Tibial nerve (tissue), 4 donors: ENCODE results near the gene CCDC88C. TPM values are rescaled to one million over a fixed set of nuclear protein-coding genes. Genes with fewer than 3 reads are reported as not detected.

Source experiments
- DNase-seq, 2 donors: peaks; one replicate each; pipeline ENCODE4 v3.0.0-alpha.2; 2019; ENCODE audit warnings: low spot score in 2 of 2
- H3K27ac ChIP-seq, 4 donors: fragments of 200-600 bp; sonication (generic) in 3 of 4; one replicate each; pipeline ENCODE4 v1.5.1; 2017 to 2019; ENCODE audit warnings: mild to moderate bottlenecking in 1 of 4
- H3K27me3 ChIP-seq, 2 donors: fragments of 200-600 bp; sonication (generic) in 1 of 2; one replicate each; pipeline versions ENCODE4 v1.5.1 to v1.6.0; 2017 to 2019
- H3K36me3 ChIP-seq, 3 donors: fragments of 200-600 bp; sonication (generic); one replicate each; pipeline ENCODE4 v1.5.1; 2018 to 2019
- H3K4me1 ChIP-seq, 4 donors: fragments of 200-600 bp; sonication (generic) in 3 of 4; one replicate each; pipeline ENCODE4 v1.5.1; 2017 to 2019
- H3K4me3 ChIP-seq, 4 donors: fragments of 200-600 bp; sonication (generic) in 3 of 4; one replicate each; pipeline ENCODE4 v1.5.1; 2017 to 2019; ENCODE audit warnings: mild to moderate bottlenecking in 1 of 4, moderate library complexity in 1 of 4
- H3K9me3 ChIP-seq, 4 donors: fragments of 200-600 bp; sonication (generic) in 3 of 4; one replicate each; pipeline ENCODE4 v1.5.1; 2017 to 2019
- CTCF ChIP-seq, 5 experiments: fragments of 200-600 bp in 3 of 5; fragments of 450-650 bp in 2 of 5; sonication (generic) in 3 of 5; IDR thresholded peaks; one replicate each; pipeline ENCODE4 v1.5.1; 2016 to 2019; ENCODE audit warnings: antibody characterized with exemption in 5 of 5, mild to moderate bottlenecking in 3 of 5, moderate library complexity in 2 of 5
- EP300 ChIP-seq, 2 donors: sonication (generic); formaldehyde crosslinking; IDR thresholded peaks; one replicate each; pipeline ENCODE4 v1.6.1; 2017; ENCODE audit warnings: antibody characterized with exemption in 2 of 2, mild to moderate bottlenecking in 1 of 2
- POLR2A ChIP-seq, 2 donors: fragments of 450-650 bp; IDR thresholded peaks; one replicate each; pipeline ENCODE4 v1.6.1; 2017; ENCODE audit warnings: antibody characterized with exemption in 2 of 2, mild to moderate bottlenecking in 2 of 2, moderate library complexity in 2 of 2
- WGBS, 2 donors: methylation state at CpG; one replicate each; pipeline ENCODE4 v1.1.5; 2018; 5-methylcytosine and 5-hydroxymethylcytosine counted together
- total RNA-seq, 4 donors: library from RNA; depleted of rRNA; stranded (reverse); fragments of >200 nt; gene quantifications; one replicate each; pipeline ENCODE4 v1.1.0, GENCODE V29; 2016

The CCDC88C gene
- total RNA-seq, 4 donors from 2014 or later: 3.6 to 12.6 (median 6.8) TPM

GRCh38 chr14:91366749-91367148 lies 50.9 kb downstream of the CCDC88C start:
- no peak for DNase-seq
- Histone ChIP-seq H3K9me3 (no peaks in the 10 kb centered on the region), H3K27me3 (no peaks in the 10 kb centered on the region), H3K4me3 (no peak overlapping the region), H3K36me3 (no peaks in the 10 kb centered on the region), H3K27ac (no peak overlapping the region), H3K4me1 (peaks cover 0 to 12% (median 4%) of the 10 kb centered on the region in 4 donors)
- TF ChIP-seq CTCF (IDR thresholded peaks at IDR 0.05) (no peak), EP300 (IDR thresholded peaks at IDR 0.05) (no peak), POLR2A (IDR thresholded peaks at IDR 0.05) (no peak)
- 79% methylated on average over 6 of the region's 6 CpGs for WGBS, 2 donors

- WGBS, 2 donors: 79 to 93% methylated on average over 6 of the region's 6 CpGs
- Histone ChIP-seq H3K4me1 (peaks cover 0 to 11% (median 2%) of the 10 kb centered on the region in 4 donors), H3K36me3 (no peaks in the 10 kb centered on the region), H3K27ac (no peak overlapping the region), H3K9me3 (no peaks in the 10 kb centered on the region), H3K27me3 (no peaks in the 10 kb centered on the region), H3K4me3 (no peak overlapping the region)
- no peak for DNase-seq
- TF ChIP-seq EP300 (IDR thresholded peaks at IDR 0.05) (no peak), CTCF (IDR thresholded peaks at IDR 0.05) (no peak), POLR2A (IDR thresholded peaks at IDR 0.05) (no peak)
Observed at GRCh38 chr14:91365552-91365951, 52.1 kb downstream of the CCDC88C start.

- Histone ChIP-seq H3K27me3 (no peaks in the 10 kb centered on the region), H3K36me3 (no peaks in the 10 kb centered on the region), H3K9me3 (no peaks in the 10 kb centered on the region), H3K4me1 (peaks cover 0 to 3% (median 0%) of the 10 kb centered on the region in 4 donors), H3K27ac (no peak overlapping the region), H3K4me3 (no peak overlapping the region)
- DNase-seq: no peak
- WGBS, 2 donors: 89 to 91% methylated on average over 13 of the region's 13 CpGs
- TF ChIP-seq POLR2A (IDR thresholded peaks at IDR 0.05): no peak
- no peak for TF ChIP-seq CTCF (IDR thresholded peaks at IDR 0.05)
- TF ChIP-seq EP300 (IDR thresholded peaks at IDR 0.05): no peak
Observed at GRCh38 chr14:91364524-91365270, 52.9 kb downstream of the CCDC88C start.

GRCh38 chr14:91363776-91364523 lies 53.7 kb downstream of the CCDC88C start:
- no peaks in the 10 kb centered on the region for H3K36me3 ChIP-seq
- no peak overlapping the region for H3K27ac ChIP-seq
- H3K4me1 ChIP-seq: no peaks in the 10 kb centered on the region
- no peak for TF ChIP-seq EP300 (IDR thresholded peaks at IDR 0.05)
- TF ChIP-seq POLR2A (IDR thresholded peaks at IDR 0.05): no peak
- no peak for TF ChIP-seq CTCF (IDR thresholded peaks at IDR 0.05)
- no peaks in the 10 kb centered on the region for H3K9me3 ChIP-seq
- no peak for DNase-seq
- H3K4me3 ChIP-seq: no peak overlapping the region
- H3K27me3 ChIP-seq: no peaks in the 10 kb centered on the region
- WGBS, 2 donors: 61 to 65% methylated on average over 7 to 9 of the region's 10 CpGs

GRCh38 chr14:91361233-91361811 lies 56.3 kb downstream of the CCDC88C start:
- WGBS, 2 donors: 61 to 69% methylated on average over 14 of the region's 14 CpGs
- TF ChIP-seq POLR2A (IDR thresholded peaks at IDR 0.05) (no peak), EP300 (IDR thresholded peaks at IDR 0.05) (peak in 1 of 2 donors; percentile 54)
- H3K9me3 ChIP-seq: no peaks in the 10 kb centered on the region
- no peaks in the 10 kb centered on the region for H3K27me3 ChIP-seq
- no peak overlapping the region for H3K4me3 ChIP-seq
- H3K27ac ChIP-seq: no peak overlapping the region
- peak in 1 of 2 donors; percentile 33 for DNase-seq
- peaks cover 0 to 4% (median 0%) of the 10 kb centered on the region in 4 donors for H3K4me1 ChIP-seq
- H3K36me3 ChIP-seq: no peaks in the 10 kb centered on the region
